ENCODE results near the gene JMJD4. TPM values are rescaled to one million over a fixed set of nuclear protein-coding genes. Genes with fewer than 3 reads are reported as not detected.

The JMJD4 gene
- 10 to 100 TPM; 19.7 to 57.5 (median 29.2) TPM for total RNA-seq
- polyA plus RNA-seq = 10 to 100 TPM in 2 of 3 donors, 1 to 10 TPM in 1; 8.6 to 29.8 (median 25.7) TPM
- long read RNA-seq, donor 1, transcript JMJD4-201 (6 exons, 2,595 nt) = major isoform, 5 of 8 reads
- long read RNA-seq, donor 1, partial matches to known transcripts = 0 of 8 reads
- long read RNA-seq, donor 1, other reads (novel, unspliced or antisense) = 0 of 8 reads
- long read RNA-seq, donor 2, partial matches to known transcripts = 0 of 4 reads
- long read RNA-seq, donor 2, other reads (novel, unspliced or antisense) = 0 of 4 reads
- long read RNA-seq, donor 3, transcript JMJD4-201 (6 exons, 2,595 nt) = major isoform, 7 of 8 reads
- long read RNA-seq, donor 3, partial matches to known transcripts = 0 of 8 reads
- long read RNA-seq, donor 3, other reads (novel, unspliced or antisense) = 0 of 8 reads
- long read RNA-seq, donor 4, transcript JMJD4-201 (6 exons, 2,595 nt) = major isoform, 19 of 24 reads
- long read RNA-seq, donor 4, partial matches to known transcripts = 0 of 24 reads
- long read RNA-seq, donor 4, other reads (novel, unspliced or antisense) = 3 of 24 reads
- long read RNA-seq, donor 5, transcript JMJD4-201 (6 exons, 2,595 nt) = major isoform, 52 of 80 reads
- long read RNA-seq, donor 5, partial matches to known transcripts = 10 of 80 reads
- long read RNA-seq, donor 5, other reads (novel, unspliced or antisense) = 14 of 80 reads
- long read RNA-seq, donor 6, transcript JMJD4-201 (6 exons, 2,595 nt) = major isoform, 10 of 11 reads
- long read RNA-seq, donor 6, partial matches to known transcripts = 0 of 11 reads
- long read RNA-seq, donor 6, other reads (novel, unspliced or antisense) = 1 of 11 reads
- long read RNA-seq, donor 7, partial matches to known transcripts = 0 of 2 reads
- long read RNA-seq, donor 7, other reads (novel, unspliced or antisense) = 0 of 2 reads
- long read RNA-seq, donor 8, transcript JMJD4-201 (6 exons, 2,595 nt) = major isoform, 7 of 10 reads
- long read RNA-seq, donor 8, partial matches to known transcripts = 0 of 10 reads
- long read RNA-seq, donor 8, other reads (novel, unspliced or antisense) = 0 of 10 reads
- long read RNA-seq, donor 9, partial matches to known transcripts = 0 of 2 reads
- long read RNA-seq, donor 9, other reads (novel, unspliced or antisense) = 0 of 2 reads
- long read RNA-seq, donor 10, partial matches to known transcripts = 0 of 3 reads
- long read RNA-seq, donor 10, other reads (novel, unspliced or antisense) = 0 of 3 reads

- 0% methylated on average over 14 to 83 of the region's 83 CpGs for WGBS, 4 donors
- Histone ChIP-seq H3K4me1 (replicated peaks in 1 of 2) (peaks cover 16 to 46% of the 10 kb centered on the region in 2 donors), H3K9me3 (replicated peaks in 1 of 3) (no peaks in the 10 kb centered on the region), H3K27me3 (no peaks in the 10 kb centered on the region), H3K36me3 (replicated peaks in 1 of 2) (peaks cover 0 to 22% of the 10 kb centered on the region in 2 donors), H3K4me3 (peak within 1 kb of the TSS; percentile 43 to 96 (median 79)), H3K27ac (peak within 1 kb of the TSS; percentile 62 to 90 (median 83))
- DNase-seq = peak; percentile 91 to 95 (median 93)
- intact Hi-C loops (cut with DNase I) = loop anchor here in 1 of 2 donors (10.0 kb wide), 1 partner anchor 350 kb away; the partner anchor contains the start of gene ARF1
- TF ChIP-seq POLR2A (IDR thresholded peaks at IDR 0.05) = peak; percentile 66 to 78
- TF ChIP-seq CTCF (IDR thresholded peaks at IDR 0.05) = no peak
Measured at GRCh38 chr1:227734856-227735538, at the start of gene JMJD4, which contains the start of gene SNAP47. JMJD4 (minus strand) TSS chr1:227735302; CDS start chr1:227735273, 29 bp downstream. SNAP47 (plus strand) TSS chr1:227735435; CDS start chr1:227747737, 12,302 bp downstream.

GRCh38 chr1:227782226-227782625 lies 47.1 kb upstream of the JMJD4 start:
- no peaks in the 10 kb centered on the region for H3K27me3 ChIP-seq
- peaks cover 8 to 13% of the 10 kb centered on the region in 2 donors for H3K4me1 ChIP-seq (replicated peaks in 1 of 2)
- H3K27ac ChIP-seq = no peak overlapping the region
- no peak overlapping the region for H3K4me3 ChIP-seq
- no peaks in the 10 kb centered on the region for H3K9me3 ChIP-seq (replicated peaks in 1 of 3)
- DNase-seq = peak in 2 of 7 donors; percentile 9 to 27
- intact Hi-C loops (cut with DNase I) = no loop called here
- 91 to 100% (median 96%) methylated on average over 1 to 4 of the region's 4 CpGs for WGBS, 4 donors
- no peak for TF ChIP-seq CTCF (IDR thresholded peaks at IDR 0.05)
- TF ChIP-seq POLR2A (IDR thresholded peaks at IDR 0.05) = no peak
- H3K36me3 ChIP-seq (replicated peaks in 1 of 2) = no peaks in the 10 kb centered on the region

GRCh38 chr1:227781314-227781930 lies 46.3 kb upstream of the JMJD4 start:
- WGBS, 4 donors = 88 to 96% (median 95%) methylated on average over 5 to 15 of the region's 15 CpGs
- Histone ChIP-seq H3K27ac (no peak overlapping the region), H3K4me1 (replicated peaks in 1 of 2) (peaks cover under 1 to 5% of the 10 kb centered on the region in 2 donors), H3K9me3 (replicated peaks in 1 of 3) (no peaks in the 10 kb centered on the region), H3K36me3 (replicated peaks in 1 of 2) (no peaks in the 10 kb centered on the region), H3K27me3 (no peaks in the 10 kb centered on the region), H3K4me3 (no peak overlapping the region)
- intact Hi-C loops (cut with DNase I) = no loop called here
- no peak for TF ChIP-seq POLR2A (IDR thresholded peaks at IDR 0.05)
- TF ChIP-seq CTCF (IDR thresholded peaks at IDR 0.05) = no peak
- peak in 3 of 7 donors; percentile 5 to 46 (median 13) for DNase-seq

All from adrenal gland (tissue), 19 donors.